Hepatocyte (in vitro differentiated cells): ENCODE measurements around the gene XCL2.

ENCODE experiments used
- CTCF ChIP-seq: fragments of 200-600 bp; sonication (generic); IDR thresholded peaks from 2 replicates; pipeline ENCODE4 v1.5.1; 2016; ENCODE audit warnings: antibody characterized with exemption, mild to moderate bottlenecking; ENCODE audit not compliant: poor library complexity
- EZH2 ChIP-seq: fragments of 200-600 bp; sonication (generic); IDR thresholded peaks from 2 replicates; pipeline ENCODE4 v1.6.1; 2016; ENCODE audit warnings: antibody characterized with exemption, mild to moderate bottlenecking, borderline replicate concordance

DNA sequence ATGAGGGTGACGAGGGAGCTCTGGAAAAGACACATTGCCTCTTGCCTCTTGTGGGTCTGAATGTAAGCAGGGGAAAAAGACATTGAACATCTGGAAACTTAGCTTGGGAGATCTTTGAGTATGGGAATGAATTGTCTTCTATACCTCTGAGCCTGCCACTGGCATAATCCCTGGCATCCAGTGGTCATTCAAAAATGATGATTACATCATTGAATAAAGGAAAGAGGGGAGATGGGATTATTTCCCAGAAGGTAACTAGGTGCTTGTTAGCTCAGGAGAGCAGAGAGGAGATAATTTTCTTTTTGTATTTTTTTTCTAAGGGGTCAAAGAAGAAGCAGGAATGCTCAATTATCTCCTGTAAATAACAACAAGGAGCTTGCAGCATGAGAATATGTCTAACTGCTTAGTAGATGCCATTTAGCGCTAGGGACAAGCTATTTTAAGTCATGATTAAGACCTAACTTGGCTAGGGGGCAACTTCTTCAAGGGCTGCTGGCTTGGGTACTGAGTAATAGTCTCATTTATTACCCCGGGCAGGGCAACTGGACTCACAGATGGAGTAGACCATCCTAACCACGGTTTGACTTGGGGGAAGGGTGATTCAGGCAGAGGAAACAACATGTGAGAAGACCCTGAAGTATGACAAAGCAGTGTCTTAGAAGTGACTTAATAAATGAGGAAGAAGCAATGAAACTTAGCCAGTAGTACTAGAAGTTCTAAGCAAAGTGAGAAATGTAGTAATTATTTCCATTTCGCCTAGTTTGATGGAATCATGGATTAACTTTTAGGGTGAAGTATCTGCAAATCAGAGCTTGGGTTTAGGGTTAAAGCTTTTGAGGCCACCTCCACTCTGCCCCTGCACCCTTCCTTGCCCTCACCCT, 11.0 kb upstream of the XCL2 start:
- TF ChIP-seq CTCF (no peak), EZH2 (no peak)
